RWPE2 (cell line): ENCODE data around the gene ST6GALNAC2.

Experiments
- ATAC-seq: fragments of 200-7000 bp; cut with Tn5 transposase; 3 replicates; pipeline ENCODE4 v1.9.1; 2021; ENCODE audit warnings: low read depth
- DNase-seq: peaks from one replicate; pipeline ENCODE4 v3.0.0-alpha.2; 2020; ENCODE audit warnings: low spot score
- H3K27ac ChIP-seq: fragments of 450-650 bp; 2 replicates; pipeline ENCODE4 v1.5.1; 2017; ENCODE audit warnings: mild to moderate bottlenecking; ENCODE audit not compliant: poor library complexity, severe bottlenecking
- H3K27me3 ChIP-seq: fragments of 250-450 bp; sonication (Bioruptor Pico); 2 replicates; pipeline ENCODE4 v1.5.1; 2021; ENCODE audit warnings: mild to moderate bottlenecking, moderate library complexity; ENCODE audit not compliant: insufficient read depth, poor library complexity, severe bottlenecking
- H3K36me3 ChIP-seq: fragments of 250-450 bp; sonication (Bioruptor Pico); 2 replicates; pipeline ENCODE4 v1.5.1; 2020; ENCODE audit warnings: low read depth, mild to moderate bottlenecking, moderate library complexity
- H3K4me1 ChIP-seq: fragments of 250-450 bp; sonication (Bioruptor Pico); 2 replicates; pipeline ENCODE4 v1.5.1; 2021; ENCODE audit warnings: mild to moderate bottlenecking, moderate library complexity; ENCODE audit not compliant: insufficient read depth, poor library complexity, severe bottlenecking
- H3K4me3 ChIP-seq: fragments of 250-450 bp; sonication (Bioruptor Pico); 2 replicates; pipeline ENCODE4 v1.5.1; 2021; ENCODE audit warnings: mild to moderate bottlenecking, moderate library complexity; ENCODE audit not compliant: severe bottlenecking
- H3K9me3 ChIP-seq: fragments of 250-450 bp; sonication (Bioruptor Pico); 2 replicates; pipeline ENCODE4 v1.5.1; 2021; ENCODE audit warnings: mild to moderate bottlenecking, moderate library complexity; ENCODE audit not compliant: severe bottlenecking
- CTCF ChIP-seq: fragments of 450-650 bp; IDR thresholded peaks from one replicate; pipeline ENCODE4 v1.5.1; 2017; ENCODE audit warnings: mild to moderate bottlenecking, moderate library complexity; ENCODE audit not compliant: poor library complexity, severe bottlenecking

ST6GALNAC2 gene

GRCh38 chr17:76519048-76519966 is 66.4 kb downstream of the ST6GALNAC2 start:
- no peaks in the 10 kb centered on the region for H3K9me3 ChIP-seq
- no peak for DNase-seq
- H3K36me3 ChIP-seq: no peaks in the 10 kb centered on the region
- peaks cover under 1% of the 10 kb centered on the region for H3K4me1 ChIP-seq
- H3K27me3 ChIP-seq: no peaks in the 10 kb centered on the region
- ATAC-seq: no peak
- no peak for TF ChIP-seq CTCF
- H3K27ac ChIP-seq: no peak overlapping the region
- no peak overlapping the region for H3K4me3 ChIP-seq

- H3K36me3 ChIP-seq: no peaks in the 10 kb centered on the region
- no peak overlapping the region for H3K27ac ChIP-seq
- TF ChIP-seq CTCF: no peak
- no peaks in the 10 kb centered on the region for H3K9me3 ChIP-seq
- ATAC-seq (no peak), DNase-seq (no peak)
- H3K4me3 ChIP-seq: no peak overlapping the region
- no peaks in the 10 kb centered on the region for H3K27me3 ChIP-seq
- H3K4me1 ChIP-seq: no peaks in the 10 kb centered on the region
These were observed 68.0 kb downstream of the ST6GALNAC2 start for GRCh38 chr17:76517638-76518038.
